ENCODE data around the gene GNA12.

GNA12 gene

DNA sequence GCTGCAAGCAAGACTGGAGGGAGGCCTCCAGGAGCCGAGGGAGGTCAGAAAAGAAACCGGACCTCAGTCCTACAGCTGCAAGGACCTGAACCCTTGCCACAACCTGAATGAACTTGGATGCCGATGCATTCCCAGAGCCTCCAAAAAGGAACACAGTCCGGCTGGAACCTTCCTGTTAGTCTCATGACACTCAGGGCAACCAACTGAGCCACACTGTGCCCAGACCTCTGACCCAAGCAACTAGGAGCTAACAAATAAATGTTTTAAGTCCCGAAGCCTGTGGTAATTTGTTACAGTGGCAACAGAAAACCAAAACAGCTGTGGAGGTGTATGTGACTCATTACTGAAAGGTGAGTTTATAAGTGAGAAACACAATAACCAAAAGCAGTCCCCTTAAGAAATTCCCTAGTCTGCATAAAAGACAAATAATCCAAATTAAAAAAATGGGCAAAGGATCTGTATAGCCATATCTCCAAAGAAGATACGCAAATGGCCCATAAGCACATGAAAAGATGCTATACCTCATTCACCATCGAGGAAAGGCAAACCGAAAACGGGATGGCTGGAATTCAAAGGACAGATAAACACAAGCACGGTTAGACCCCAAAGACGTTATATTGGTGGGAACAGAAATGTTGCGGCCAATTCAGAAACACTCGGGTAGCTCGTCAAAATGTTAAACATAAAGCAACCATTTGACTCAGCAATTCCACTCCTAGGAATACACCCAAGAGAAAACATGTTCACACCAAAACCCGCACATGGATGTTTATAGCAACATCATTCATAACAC is 24.8 kb downstream of the GNA12 start:
- Histone ChIP-seq H3K9me3 (ENCODE audit: insufficient read depth, low read length, severe bottlenecking) (no peaks in the 10 kb centered on the region), H3K9ac (ENCODE audit: low read depth, low read length) (no peak overlapping the region), H3K4me3 (ENCODE audit: low read depth in 1 of 2, low read length in 2 of 2) (no peak overlapping the region), H3K4me2 (ENCODE audit: insufficient read depth, low read length) (no peak overlapping the region), H4K20me1 (ENCODE audit: insufficient read depth, low read length) (peaks cover 60% of the 10 kb centered on the region; the same call in 1 of the 2 replicates), H3K36me3 (ENCODE audit: insufficient read depth, low read length) (no peaks in the 10 kb centered on the region), H2AFZ (ENCODE audit: low read depth, low read length) (no peak overlapping the region), H3K27me3 (ENCODE audit: insufficient read depth, low read length, poor library complexity) (no peaks in the 10 kb centered on the region), H3K27ac (ENCODE audit: low read length) (no peak overlapping the region), H3K79me2 (ENCODE audit: insufficient read depth, low read length) (peaks cover 73% of the 10 kb centered on the region), H3K4me1 (ENCODE audit: insufficient read depth, low read length) (no peaks in the 10 kb centered on the region)
- TF ChIP-seq, protein P1, sequence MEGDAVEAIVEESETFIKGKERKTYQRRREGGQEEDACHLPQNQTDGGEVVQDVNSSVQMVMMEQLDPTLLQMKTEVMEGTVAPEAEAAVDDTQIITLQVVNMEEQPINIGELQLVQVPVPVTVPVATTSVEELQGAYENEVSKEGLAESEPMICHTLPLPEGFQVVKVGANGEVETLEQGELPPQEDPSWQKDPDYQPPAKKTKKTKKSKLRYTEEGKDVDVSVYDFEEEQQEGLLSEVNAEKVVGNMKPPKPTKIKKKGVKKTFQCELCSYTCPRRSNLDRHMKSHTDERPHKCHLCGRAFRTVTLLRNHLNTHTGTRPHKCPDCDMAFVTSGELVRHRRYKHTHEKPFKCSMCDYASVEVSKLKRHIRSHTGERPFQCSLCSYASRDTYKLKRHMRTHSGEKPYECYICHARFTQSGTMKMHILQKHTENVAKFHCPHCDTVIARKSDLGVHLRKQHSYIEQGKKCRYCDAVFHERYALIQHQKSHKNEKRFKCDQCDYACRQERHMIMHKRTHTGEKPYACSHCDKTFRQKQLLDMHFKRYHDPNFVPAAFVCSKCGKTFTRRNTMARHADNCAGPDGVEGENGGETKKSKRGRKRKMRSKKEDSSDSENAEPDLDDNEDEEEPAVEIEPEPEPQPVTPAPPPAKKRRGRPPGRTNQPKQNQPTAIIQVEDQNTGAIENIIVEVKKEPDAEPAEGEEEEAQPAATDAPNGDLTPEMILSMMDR (IDR thresholded peaks at IDR 0.05; ENCODE audit: borderline replicate concordance, extremely low read depth, low read length, poor library complexity, severe bottlenecking) = no peak
- TF ChIP-seq EZH2 (IDR thresholded peaks at IDR 0.05; ENCODE audit: borderline replicate concordance, low read depth, low read length, severe bottlenecking) = no peak
- ATAC-seq (ENCODE audit: insufficient read depth, low read depth) (no peak), DNase-seq (no peak)

GRCh38 chr7:2818653-2819052 is 25.5 kb downstream of the GNA12 start:
- H2AFZ ChIP-seq (ENCODE audit: low read depth, low read length) = no peak overlapping the region
- ATAC-seq (ENCODE audit: insufficient read depth, low read depth) (no peak), DNase-seq (no peak)
- no peak overlapping the region for H3K27ac ChIP-seq (ENCODE audit: low read length)
- H3K4me2 ChIP-seq (ENCODE audit: insufficient read depth, low read length) = no peak overlapping the region
- peaks cover 61% of the 10 kb centered on the region; the same call in 1 of the 2 replicates for H4K20me1 ChIP-seq (ENCODE audit: insufficient read depth, low read length)
- H3K27me3 ChIP-seq (ENCODE audit: insufficient read depth, low read length, poor library complexity) = no peaks in the 10 kb centered on the region
- H3K4me1 ChIP-seq (ENCODE audit: insufficient read depth, low read length) = no peaks in the 10 kb centered on the region
- no peak overlapping the region for H3K4me3 ChIP-seq (ENCODE audit: low read depth in 1 of 2, low read length in 2 of 2)
- TF ChIP-seq, protein P1 (IDR thresholded peaks at IDR 0.05; ENCODE audit: borderline replicate concordance, extremely low read depth, low read length, poor library complexity, severe bottlenecking) = no peak
- TF ChIP-seq EZH2 (IDR thresholded peaks at IDR 0.05; ENCODE audit: borderline replicate concordance, low read depth, low read length, severe bottlenecking) = no peak
- no peaks in the 10 kb centered on the region for H3K9me3 ChIP-seq (ENCODE audit: insufficient read depth, low read length, severe bottlenecking)
- no peak overlapping the region for H3K9ac ChIP-seq (ENCODE audit: low read depth, low read length)
- peaks cover 72% of the 10 kb centered on the region for H3K79me2 ChIP-seq (ENCODE audit: insufficient read depth, low read length)
- no peaks in the 10 kb centered on the region for H3K36me3 ChIP-seq (ENCODE audit: insufficient read depth, low read length)

GRCh38 chr7:2818121-2818520 is 26.0 kb downstream of the GNA12 start:
- Histone ChIP-seq H4K20me1 (ENCODE audit: insufficient read depth, low read length) (peaks cover 63% of the 10 kb centered on the region; the same call in 1 of the 2 replicates), H3K36me3 (ENCODE audit: insufficient read depth, low read length) (no peaks in the 10 kb centered on the region), H3K79me2 (ENCODE audit: insufficient read depth, low read length) (peaks cover 73% of the 10 kb centered on the region), H3K4me2 (ENCODE audit: insufficient read depth, low read length) (no peak overlapping the region), H3K27me3 (ENCODE audit: insufficient read depth, low read length, poor library complexity) (no peaks in the 10 kb centered on the region), H3K9me3 (ENCODE audit: insufficient read depth, low read length, severe bottlenecking) (no peaks in the 10 kb centered on the region), H3K4me1 (ENCODE audit: insufficient read depth, low read length) (no peaks in the 10 kb centered on the region), H3K9ac (ENCODE audit: low read depth, low read length) (no peak overlapping the region), H3K27ac (ENCODE audit: low read length) (no peak overlapping the region), H2AFZ (ENCODE audit: low read depth, low read length) (no peak overlapping the region), H3K4me3 (ENCODE audit: low read depth in 1 of 2, low read length in 2 of 2) (no peak overlapping the region)
- ATAC-seq (ENCODE audit: insufficient read depth, low read depth) (no peak), DNase-seq (no peak)
- no peak for TF ChIP-seq EZH2 (IDR thresholded peaks at IDR 0.05; ENCODE audit: borderline replicate concordance, low read depth, low read length, severe bottlenecking)
- TF ChIP-seq, protein P1 (IDR thresholded peaks at IDR 0.05; ENCODE audit: borderline replicate concordance, extremely low read depth, low read length, poor library complexity, severe bottlenecking) = no peak

Measured in DND-41 (cell line).